CD4-positive, alpha-beta T cell (primary cell): ENCODE measurements around the gene HIGD1B. TPM values are rescaled to one million over a fixed set of nuclear protein-coding genes. Genes with fewer than 3 reads are reported as not detected.

Experiments
- ATAC-seq: fragments of 200-7000 bp; cut with Tn5 transposase; one replicate; pipeline ENCODE4 v1.10.0; 2022; ENCODE audit warnings: mild to moderate bottlenecking; ENCODE audit not compliant: poor library complexity
- CTCF ChIA-PET: fragments of 350-600 bp; sonication (Branson Sonifier 250); formaldehyde crosslinking; loops from one replicate; lab custom pipeline; 2021; ENCODE audit warnings: antibody characterized with exemption, inconsistent platforms; lab: Charles Lee
- POLR2A ChIA-PET: fragments of 350-600 bp; sonication (Branson Sonifier 250); formaldehyde crosslinking; loops from one replicate; lab custom pipeline; 2021; ENCODE audit warnings: antibody characterized with exemption, inconsistent platforms; lab: Charles Lee
- DNase-seq, 14 experiments: peaks; one replicate each; pipeline ENCODE4 v3.0.0-alpha.2; 2013 to 2020; ENCODE audit warnings: mixed read lengths in 2 of 14
- H3K27ac ChIP-seq, 2 donors: one replicate each; pipeline versions ENCODE4 v1.5.1 to v1.7.0; 2013; ENCODE audit warnings: low read length in 2 of 2, low read depth in 1 of 2, mild to moderate bottlenecking in 1 of 2
- H3K27me3 ChIP-seq, 2 experiments: 1 replicate in 1 of 2; 2 replicates in 1 of 2; pipeline versions ENCODE4 v1.6.1 to v1.7.0; 2013; ENCODE audit warnings: low read length in 2 of 2, control low read depth in 1 of 2, mild to moderate bottlenecking in 1 of 2, moderate library complexity in 1 of 2; ENCODE audit not compliant: insufficient read depth in 2 of 2, control insufficient read depth in 1 of 2
- H3K36me3 ChIP-seq: one replicate; pipeline ENCODE4 v1.6.1; 2013; ENCODE audit warnings: low read length, control low read depth; ENCODE audit not compliant: insufficient read depth
- H3K4me1 ChIP-seq: one replicate; pipeline ENCODE4 v1.6.1; 2013; ENCODE audit warnings: low read length, control low read depth; ENCODE audit not compliant: insufficient read depth
- H3K4me3 ChIP-seq: one replicate; pipeline ENCODE4 v1.5.1; 2013; ENCODE audit warnings: mild to moderate bottlenecking, low read length, moderate library complexity
- H3K9me3 ChIP-seq, 2 experiments: 1 replicate in 1 of 2; 2 replicates in 1 of 2; pipeline versions ENCODE4 v1.6.1 to v1.7.0; 2013; ENCODE audit warnings: low read length in 2 of 2, mild to moderate bottlenecking in 2 of 2, control low read depth in 1 of 2, moderate library complexity in 1 of 2; ENCODE audit not compliant: control insufficient read depth in 1 of 2, insufficient read depth in 1 of 2
- H3K27ac Mint-ChIP-seq: one replicate; pipeline ENCODE4 v1.8.0; 2020; ENCODE audit warnings: mixed read lengths
- H3K27me3 Mint-ChIP-seq: one replicate; pipeline ENCODE4 v1.8.0; 2021; ENCODE audit warnings: mixed read lengths
- H3K36me3 Mint-ChIP-seq: one replicate; pipeline ENCODE4 v1.8.0; 2021; ENCODE audit warnings: low read depth, mixed read lengths
- H3K4me1 Mint-ChIP-seq: one replicate; pipeline ENCODE4 v1.8.0; 2021; ENCODE audit warnings: low read depth, mixed read lengths
- H3K4me3 Mint-ChIP-seq: one replicate; pipeline ENCODE4 v1.8.0; 2020; ENCODE audit warnings: mild to moderate bottlenecking, mixed read lengths
- H3K9me3 Mint-ChIP-seq: one replicate; pipeline ENCODE4 v1.8.0; 2020; ENCODE audit warnings: mixed read lengths
- intact Hi-C, 2 experiments: fragments of 100-400 bp; cut with DNase I in 1 of 2; cut with micrococcal nuclease in 1 of 2; formaldehyde crosslinking; loops; one replicate each; pipeline versions ENCODE4 v1.15.1 to v1.9.0; 2023 to 2025; cut with DNase I, micrococcal nuclease
- total RNA-seq, 174 experiments: library from RNA in 2 of 174; stranded (reverse) in 2 of 174; gene quantifications; one replicate each; pipeline ENCODE4 v1.2.3 and lab custom pipeline; 2021 to 2026
- TF ChIP-seq, protein P1 (sequence below): fragments of 200-600 bp; IDR thresholded peaks from one replicate; pipeline ENCODE4 v1.8.0; 2022; ENCODE audit warnings: antibody characterized with exemption, mild to moderate bottlenecking

HIGD1B gene
- total RNA-seq, 2 experiments from 2014 or later, result not detected

DNA sequence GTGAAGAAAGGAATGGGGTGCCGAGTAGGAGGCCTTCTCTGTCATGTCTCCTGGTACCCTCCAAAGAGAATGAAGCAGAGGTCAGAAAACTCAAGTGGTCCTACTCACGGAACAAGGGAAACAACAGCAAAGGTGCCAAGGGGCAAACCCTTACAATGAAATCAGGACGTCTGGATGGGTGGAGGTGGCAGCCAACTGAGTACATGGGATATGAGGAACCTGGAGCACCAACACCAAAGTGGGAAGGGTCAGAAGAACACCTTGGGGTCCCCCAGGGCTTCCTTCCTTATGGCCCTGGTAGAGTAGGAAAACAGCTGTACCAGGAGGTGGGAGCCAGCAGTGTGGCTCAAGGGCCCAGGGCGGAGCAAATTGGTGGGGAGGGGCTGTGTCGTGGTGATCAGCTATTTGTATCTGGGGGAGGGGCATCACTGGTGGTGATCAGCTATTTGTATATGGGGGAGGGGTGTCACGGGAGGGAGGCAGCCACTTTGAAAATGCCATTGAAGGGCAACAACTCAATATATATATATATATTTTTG lies 643 bp downstream of the HIGD1B start:
- CTCF ChIA-PET, result no interaction called here
- POLR2A ChIA-PET, result no interaction called here
- TF ChIP-seq, protein P1, sequence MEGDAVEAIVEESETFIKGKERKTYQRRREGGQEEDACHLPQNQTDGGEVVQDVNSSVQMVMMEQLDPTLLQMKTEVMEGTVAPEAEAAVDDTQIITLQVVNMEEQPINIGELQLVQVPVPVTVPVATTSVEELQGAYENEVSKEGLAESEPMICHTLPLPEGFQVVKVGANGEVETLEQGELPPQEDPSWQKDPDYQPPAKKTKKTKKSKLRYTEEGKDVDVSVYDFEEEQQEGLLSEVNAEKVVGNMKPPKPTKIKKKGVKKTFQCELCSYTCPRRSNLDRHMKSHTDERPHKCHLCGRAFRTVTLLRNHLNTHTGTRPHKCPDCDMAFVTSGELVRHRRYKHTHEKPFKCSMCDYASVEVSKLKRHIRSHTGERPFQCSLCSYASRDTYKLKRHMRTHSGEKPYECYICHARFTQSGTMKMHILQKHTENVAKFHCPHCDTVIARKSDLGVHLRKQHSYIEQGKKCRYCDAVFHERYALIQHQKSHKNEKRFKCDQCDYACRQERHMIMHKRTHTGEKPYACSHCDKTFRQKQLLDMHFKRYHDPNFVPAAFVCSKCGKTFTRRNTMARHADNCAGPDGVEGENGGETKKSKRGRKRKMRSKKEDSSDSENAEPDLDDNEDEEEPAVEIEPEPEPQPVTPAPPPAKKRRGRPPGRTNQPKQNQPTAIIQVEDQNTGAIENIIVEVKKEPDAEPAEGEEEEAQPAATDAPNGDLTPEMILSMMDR, result no peak
- no peaks in the 10 kb centered on the region for H3K4me1 Mint-ChIP-seq
- intact Hi-C loops, result no loop called here
- H3K27ac Mint-ChIP-seq, result no peak overlapping the region
- no peak overlapping the region for H3K4me3 Mint-ChIP-seq
- Histone ChIP-seq H3K36me3 (peaks cover 29% of the 10 kb centered on the region), H3K9me3 (no peaks in the 10 kb centered on the region), H3K4me3 (no peak overlapping the region), H3K4me1 (no peaks in the 10 kb centered on the region), H3K27ac (no peak overlapping the region), H3K27me3 (no peaks in the 10 kb centered on the region)
- ATAC-seq (no peak), DNase-seq (no peak)
- no peaks in the 10 kb centered on the region for H3K27me3 Mint-ChIP-seq
- H3K9me3 Mint-ChIP-seq, result no peaks in the 10 kb centered on the region
- H3K36me3 Mint-ChIP-seq, result peaks cover 36% of the 10 kb centered on the region

DNA sequence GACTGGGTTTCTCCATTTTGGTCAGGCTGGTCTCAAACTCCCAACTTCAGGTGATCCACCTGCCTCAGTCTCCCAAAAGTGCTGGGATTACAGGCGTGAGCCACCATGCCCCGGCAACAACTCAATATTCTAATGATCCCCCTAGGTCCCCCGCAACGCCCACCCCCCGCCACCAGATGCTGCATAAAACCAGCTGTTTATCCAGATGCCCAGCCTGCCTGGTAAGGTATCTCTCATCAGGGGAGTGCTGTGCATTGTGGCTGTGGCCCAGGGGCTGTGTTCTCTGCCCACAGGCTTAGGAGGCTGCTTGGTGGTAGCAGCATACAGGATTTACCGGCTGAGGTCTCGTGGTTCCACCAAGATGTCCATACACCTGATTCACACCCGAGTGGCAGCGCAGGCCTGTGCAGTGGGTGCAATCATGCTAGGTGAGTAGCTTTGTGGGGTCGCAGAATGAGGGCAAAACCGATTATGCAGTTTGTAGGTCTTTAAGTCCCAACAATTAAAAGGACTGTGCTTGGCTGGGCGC lies 1.3 kb downstream of the HIGD1B start:
- intact Hi-C loops, result no loop called here
- Histone ChIP-seq H3K27ac (no peak overlapping the region), H3K4me1 (no peaks in the 10 kb centered on the region), H3K36me3 (peaks cover 36% of the 10 kb centered on the region), H3K27me3 (no peaks in the 10 kb centered on the region), H3K9me3 (no peaks in the 10 kb centered on the region), H3K4me3 (no peak overlapping the region)
- no peaks in the 10 kb centered on the region for H3K9me3 Mint-ChIP-seq
- H3K27me3 Mint-ChIP-seq, result no peaks in the 10 kb centered on the region
- H3K4me3 Mint-ChIP-seq, result no peak overlapping the region
- ChIA-PET CTCF (no interaction called here), POLR2A (no interaction called here)
- DNase-seq (no peak), ATAC-seq (no peak)
- H3K27ac Mint-ChIP-seq, result no peak overlapping the region
- TF ChIP-seq, protein P1, result no peak
- no peaks in the 10 kb centered on the region for H3K4me1 Mint-ChIP-seq
- peaks cover 43% of the 10 kb centered on the region for H3K36me3 Mint-ChIP-seq

DNA sequence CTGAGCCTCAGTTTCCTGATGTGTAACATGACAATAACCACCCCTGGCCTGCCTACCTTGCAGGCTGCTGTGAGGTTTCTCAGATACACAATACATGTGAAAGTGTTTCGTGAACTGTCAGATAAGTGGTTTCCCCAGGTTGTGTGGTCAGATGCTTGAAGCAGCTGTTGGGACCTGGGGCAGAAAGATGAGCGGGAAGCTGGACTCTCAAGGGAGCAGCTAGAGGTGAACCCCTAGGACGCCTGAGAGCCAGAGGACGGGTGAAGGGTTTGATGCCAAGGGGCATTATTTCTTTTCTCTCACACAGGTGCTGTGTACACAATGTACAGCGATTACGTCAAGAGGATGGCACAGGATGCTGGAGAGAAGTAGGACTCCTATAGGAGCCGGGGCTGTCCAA lies 2.3 kb downstream of the HIGD1B start:
- no peaks in the 10 kb centered on the region for H3K9me3 ChIP-seq
- TF ChIP-seq, protein P1, result no peak
- no peaks in the 10 kb centered on the region for H3K27me3 ChIP-seq
- no peak for DNase-seq
- Mint-ChIP-seq H3K27me3 (no peaks in the 10 kb centered on the region), H3K4me1 (no peaks in the 10 kb centered on the region), H3K4me3 (no peak overlapping the region), H3K9me3 (no peaks in the 10 kb centered on the region), H3K27ac (no peak overlapping the region), H3K36me3 (peaks cover 53% of the 10 kb centered on the region)
- POLR2A ChIA-PET, result no interaction called here
- no peak for ATAC-seq
- peaks cover 46% of the 10 kb centered on the region for H3K36me3 ChIP-seq
- intact Hi-C loops, result no loop called here
- H3K4me1 ChIP-seq, result no peaks in the 10 kb centered on the region
- CTCF ChIA-PET, result no interaction called here
- no peak overlapping the region for H3K4me3 ChIP-seq
- no peak overlapping the region for H3K27ac ChIP-seq
